Tibial nerve (tissue), 3 donors: ENCODE data around the gene PATE2.

Experiments used
- POLR2A ChIP-seq, 2 donors: fragments of 450-650 bp; IDR thresholded peaks; one replicate each; pipeline ENCODE4 v1.6.1; 2017; ENCODE audit warnings: antibody characterized with exemption in 2 of 2, mild to moderate bottlenecking in 2 of 2, moderate library complexity in 2 of 2
- TF ChIP-seq, protein P1 (sequence below), 5 experiments: fragments of 200-600 bp in 3 of 5; fragments of 450-650 bp in 2 of 5; sonication (generic) in 3 of 5; IDR thresholded peaks; one replicate each; pipeline ENCODE4 v1.5.1; 2016 to 2019; ENCODE audit warnings: antibody characterized with exemption in 5 of 5, mild to moderate bottlenecking in 3 of 5, moderate library complexity in 2 of 5

GRCh38 chr11:125787827-125788226 lies 9.2 kb upstream of the PATE2 start, which contains the start of gene PATE3:
- TF ChIP-seq POLR2A (IDR thresholded peaks at IDR 0.05), result no peak
- TF ChIP-seq, protein P1, sequence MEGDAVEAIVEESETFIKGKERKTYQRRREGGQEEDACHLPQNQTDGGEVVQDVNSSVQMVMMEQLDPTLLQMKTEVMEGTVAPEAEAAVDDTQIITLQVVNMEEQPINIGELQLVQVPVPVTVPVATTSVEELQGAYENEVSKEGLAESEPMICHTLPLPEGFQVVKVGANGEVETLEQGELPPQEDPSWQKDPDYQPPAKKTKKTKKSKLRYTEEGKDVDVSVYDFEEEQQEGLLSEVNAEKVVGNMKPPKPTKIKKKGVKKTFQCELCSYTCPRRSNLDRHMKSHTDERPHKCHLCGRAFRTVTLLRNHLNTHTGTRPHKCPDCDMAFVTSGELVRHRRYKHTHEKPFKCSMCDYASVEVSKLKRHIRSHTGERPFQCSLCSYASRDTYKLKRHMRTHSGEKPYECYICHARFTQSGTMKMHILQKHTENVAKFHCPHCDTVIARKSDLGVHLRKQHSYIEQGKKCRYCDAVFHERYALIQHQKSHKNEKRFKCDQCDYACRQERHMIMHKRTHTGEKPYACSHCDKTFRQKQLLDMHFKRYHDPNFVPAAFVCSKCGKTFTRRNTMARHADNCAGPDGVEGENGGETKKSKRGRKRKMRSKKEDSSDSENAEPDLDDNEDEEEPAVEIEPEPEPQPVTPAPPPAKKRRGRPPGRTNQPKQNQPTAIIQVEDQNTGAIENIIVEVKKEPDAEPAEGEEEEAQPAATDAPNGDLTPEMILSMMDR (IDR thresholded peaks at IDR 0.05), result no peak
